ENCODE measurements around the gene CEACAM8.
"Not testable (repeated sequence)": the region's sequence is repeated elsewhere in the genome, so short reads cannot be mapped to it uniquely, and the experiment has no call there.

The CEACAM8 gene

DNA sequence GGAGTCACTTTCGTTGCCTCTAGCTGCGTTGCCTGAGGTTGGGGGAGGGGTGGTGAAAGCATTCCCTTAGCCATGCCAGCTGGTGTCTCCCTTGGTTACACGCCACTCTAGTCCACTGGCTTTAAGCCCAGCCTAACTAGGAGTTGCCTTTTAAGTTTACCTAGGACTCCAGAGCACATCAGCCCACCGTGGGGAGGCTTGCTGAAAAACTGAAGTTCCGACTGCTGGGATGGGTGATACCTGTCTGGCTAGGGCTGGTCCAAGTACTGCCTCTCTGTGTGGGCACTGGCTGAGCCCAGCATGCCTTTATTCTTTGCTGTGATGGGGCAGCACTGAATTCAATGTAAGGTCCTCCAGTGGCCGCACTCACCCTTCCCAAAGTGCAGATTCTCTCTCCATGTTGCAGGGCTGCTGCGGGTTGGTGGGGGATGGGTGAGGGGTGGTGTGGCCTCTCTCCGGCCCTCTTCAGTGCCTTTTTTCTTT, 54.6 kb downstream of the CEACAM8 start:
- no peak for DNase-seq

DNA sequence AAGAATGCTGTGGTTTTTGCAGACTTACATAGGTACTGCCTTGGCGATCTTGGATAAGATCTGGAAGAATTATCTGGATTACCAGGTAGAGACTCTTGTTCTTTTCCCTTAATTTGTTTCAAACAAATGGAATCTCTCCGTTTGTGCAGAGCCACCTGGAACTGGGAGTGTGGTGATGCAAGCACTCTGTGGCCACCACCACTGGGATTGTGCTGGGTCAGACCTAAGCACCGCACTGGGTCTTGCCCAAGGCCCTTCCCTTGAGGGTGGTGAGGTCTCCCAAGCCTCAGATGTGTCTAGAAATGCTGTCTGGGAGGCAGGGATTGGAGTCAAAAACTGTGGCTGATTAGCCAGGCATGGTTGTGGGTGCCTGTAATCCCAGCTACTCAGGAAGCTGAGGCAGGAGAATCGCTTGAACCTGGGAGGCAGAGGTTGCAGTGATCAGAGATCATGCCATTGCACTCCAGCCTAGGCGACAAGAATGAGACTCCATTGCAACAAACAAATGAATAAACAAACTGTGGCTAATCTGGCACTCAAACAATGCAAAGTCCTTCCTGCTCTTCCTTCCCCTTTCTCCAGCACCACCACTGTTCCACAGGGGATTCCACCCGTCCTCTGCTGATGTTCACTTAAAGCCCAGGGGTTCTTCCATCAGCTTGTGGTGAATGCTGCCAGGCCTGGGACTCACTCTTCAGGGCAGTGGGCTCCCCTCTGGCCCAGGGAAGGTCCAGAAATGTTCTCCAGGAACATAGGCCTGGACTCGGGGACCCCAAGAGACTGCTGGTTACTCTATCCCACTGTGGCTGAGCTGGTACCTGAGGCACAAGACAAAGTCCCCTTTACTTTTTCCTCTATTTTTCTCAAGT, 55.6 kb downstream of the CEACAM8 start:
- no peak for DNase-seq

DNA sequence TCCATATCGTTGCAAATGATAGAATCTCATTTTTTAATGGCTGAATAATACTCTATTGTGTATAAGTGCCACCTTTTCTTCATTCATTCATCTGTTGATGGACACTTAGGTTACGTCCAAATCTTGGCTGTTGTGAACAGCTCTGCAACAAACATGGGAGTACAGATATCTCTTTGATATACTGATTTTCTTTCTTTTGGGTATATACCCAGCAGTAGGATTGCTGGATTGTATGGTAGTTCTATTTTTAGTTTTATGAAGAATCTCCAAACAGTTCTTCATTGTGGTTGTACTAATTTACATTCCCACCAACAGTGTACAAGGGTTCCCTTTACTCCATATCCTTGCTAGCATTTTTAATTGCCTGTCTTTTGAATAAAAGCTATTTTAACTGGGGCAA, 59.4 kb downstream of the CEACAM8 start:
- not testable (repeated sequence) for DNase-seq

DNA sequence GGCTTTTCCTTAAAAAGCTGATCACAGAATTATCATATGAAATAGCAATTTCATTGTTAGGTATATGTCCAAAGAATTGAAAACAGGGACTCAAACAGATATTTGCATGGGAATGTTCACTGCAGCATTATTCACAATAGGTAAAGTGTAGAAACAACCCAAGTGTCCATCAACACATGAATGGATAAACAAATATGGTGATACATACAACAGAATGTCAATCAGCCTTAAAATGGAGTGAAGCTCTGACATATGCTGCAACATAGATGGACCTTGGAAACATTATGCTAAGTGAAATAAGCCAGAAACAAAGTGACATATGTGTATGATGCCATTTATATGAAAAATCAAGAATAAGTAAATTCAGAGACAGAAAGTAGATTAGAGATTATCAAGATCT, 60.3 kb downstream of the CEACAM8 start:
- no peak for DNase-seq

DNA sequence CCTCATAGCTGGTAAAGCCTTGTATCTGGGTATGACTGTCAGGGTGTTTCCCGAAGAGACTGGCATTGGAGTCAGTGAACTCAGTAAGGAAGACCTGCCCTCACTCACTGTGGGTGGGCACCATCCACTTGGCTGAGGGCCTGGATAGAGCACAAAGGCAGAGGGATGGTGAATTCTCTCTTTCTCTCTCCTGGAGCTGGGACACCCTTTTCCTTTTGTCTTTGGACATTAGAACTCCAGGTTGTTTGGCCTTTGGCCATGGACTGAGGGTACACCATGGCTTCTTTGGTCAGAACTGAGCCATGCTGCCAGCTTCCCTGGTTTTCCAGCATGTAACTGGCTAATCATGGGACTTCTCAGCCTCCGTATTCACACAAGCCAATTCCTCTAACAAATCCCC, 61.8 kb downstream of the CEACAM8 start:
- DNase-seq: no peak

DNA sequence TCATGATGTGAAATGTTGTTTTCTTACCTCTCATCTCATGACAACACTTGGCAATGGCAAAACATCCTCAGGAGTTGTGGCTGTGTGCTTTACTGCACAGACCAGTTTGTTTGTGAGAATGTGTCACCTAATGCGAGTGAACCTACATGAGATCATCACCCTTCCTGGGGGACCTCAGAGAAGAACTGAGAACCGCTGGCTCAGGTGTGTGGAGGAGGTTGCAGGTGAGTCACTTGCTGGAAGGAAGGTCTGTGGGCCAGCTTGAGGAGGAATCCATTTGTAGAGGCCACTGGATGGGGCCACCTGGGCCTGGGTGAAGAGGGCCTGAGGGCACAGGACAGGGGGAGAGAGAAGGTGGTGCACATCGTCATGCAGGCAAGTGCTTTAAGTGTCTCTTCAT, 63.4 kb downstream of the CEACAM8 start:
- DNase-seq: no peak

Measured in activated CD4-positive, CD25-positive, alpha-beta regulatory T cell (primary cell).